Stomach (tissue), 4 donors: ENCODE results near the gene GCH1.

Source experiments
- CTCF ChIP-seq, 7 experiments: fragments of 450-650 bp in 4 of 7; fragments of 200-600 bp in 3 of 7; sonication (generic) in 3 of 7; IDR thresholded peaks; one replicate each; pipeline ENCODE4 v1.5.1; 2016 to 2019; ENCODE audit warnings: antibody characterized with exemption in 7 of 7, control low read depth in 2 of 7, mild to moderate bottlenecking in 1 of 7
- EP300 ChIP-seq: sonication (generic); formaldehyde crosslinking; IDR thresholded peaks from one replicate; pipeline ENCODE4 v1.6.1; 2017; ENCODE audit warnings: antibody characterized with exemption
- POLR2A ChIP-seq, 4 donors: fragments of 450-650 bp; IDR thresholded peaks; one replicate each; pipeline ENCODE4 v1.6.1; 2016; ENCODE audit warnings: antibody characterized with exemption in 4 of 4, control low read depth in 2 of 4, mild to moderate bottlenecking in 1 of 4, moderate library complexity in 1 of 4
- POLR2AphosphoS5 ChIP-seq, 3 donors: sonication (generic); formaldehyde crosslinking; IDR thresholded peaks; one replicate each; pipeline ENCODE4 v1.6.1; 2016; ENCODE audit warnings: antibody characterized with exemption in 3 of 3

DNA sequence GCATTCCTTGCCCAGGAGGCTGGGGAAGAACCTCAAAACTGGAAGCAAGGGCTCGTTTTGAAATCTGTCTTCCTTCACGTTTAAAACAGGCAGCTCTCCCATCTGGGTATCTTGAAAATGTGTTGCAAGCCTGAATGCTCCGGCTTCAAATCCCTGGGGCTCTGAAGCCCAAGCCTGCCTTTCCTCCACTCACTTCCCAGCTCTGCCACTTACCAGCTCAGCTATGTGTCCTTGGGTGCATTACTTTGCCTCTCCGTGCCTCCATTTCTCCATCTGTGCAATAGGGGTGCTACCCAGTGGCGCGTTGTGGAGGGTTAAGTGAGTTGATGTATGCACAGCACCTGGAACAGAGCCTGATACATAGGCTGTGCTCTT is 97.6 kb downstream of the GCH1 start:
- TF ChIP-seq POLR2A (IDR thresholded peaks at IDR 0.05) (no peak), CTCF (IDR thresholded peaks at IDR 0.05) (no peak), EP300 (no peak), POLR2AphosphoS5 (IDR thresholded peaks at IDR 0.05) (no peak)
